ENCODE data around the gene COX7A2L. TPM values are rescaled to one million over a fixed set of nuclear protein-coding genes. Genes with fewer than 3 reads are reported as not detected.
"Not testable (repeated sequence)": the region's sequence is repeated elsewhere in the genome, so short reads cannot be mapped to it uniquely, and the experiment has no call there.

COX7A2L gene
- total RNA-seq, 1 donor from 2014 or later: 86.9 TPM

GRCh38 chr2:42367835-42368234 is 6.8 kb upstream of the COX7A2L start:
- no peak for DNase-seq

GRCh38 chr2:42366411-42366810 is 5.4 kb upstream of the COX7A2L start:
- no peak for DNase-seq

- DNase-seq: no peak
These were observed 3.6 kb upstream of the COX7A2L start for GRCh38 chr2:42364658-42365057.

GRCh38 chr2:42363413-42363812 is 2.4 kb upstream of the COX7A2L start:
- DNase-seq: no peak

- peak; percentile 55 for DNase-seq
These were observed 789 bp upstream of the COX7A2L start for GRCh38 chr2:42361728-42362283.

GRCh38 chr2:42360493-42360889 is 526 bp downstream of the COX7A2L start:
- DNase-seq: peak; percentile 31

- DNase-seq: no peak
These were observed 993 bp downstream of the COX7A2L start for GRCh38 chr2:42359965-42360483.

- DNase-seq: no peak
These were observed 1.6 kb downstream of the COX7A2L start for GRCh38 chr2:42359304-42359964.

GRCh38 chr2:42353792-42354429 is 7.1 kb downstream of the COX7A2L start:
- no peak for DNase-seq

- no peak for DNase-seq
These were observed 9.2 kb downstream of the COX7A2L start for GRCh38 chr2:42351864-42352263.

- no peak for DNase-seq
These were observed 10.5 kb downstream of the COX7A2L start for GRCh38 chr2:42350434-42351063.

GRCh38 chr2:42348113-42348805 is 12.8 kb downstream of the COX7A2L start:
- DNase-seq: no peak

GRCh38 chr2:42347518-42347917 is 13.5 kb downstream of the COX7A2L start:
- DNase-seq: not testable (repeated sequence)

GRCh38 chr2:42346856-42347255 is 14.2 kb downstream of the COX7A2L start:
- DNase-seq: not testable (repeated sequence)

GRCh38 chr2:42345986-42346385 is 15.0 kb downstream of the COX7A2L start:
- DNase-seq: no peak

- no peak for DNase-seq
These were observed 18.2 kb downstream of the COX7A2L start for GRCh38 chr2:42342795-42343241.

GRCh38 chr2:42342061-42342794 is 18.8 kb downstream of the COX7A2L start:
- DNase-seq: no peak

- DNase-seq: no peak
These were observed 19.9 kb downstream of the COX7A2L start for GRCh38 chr2:42340938-42341636.

GRCh38 chr2:42340045-42340937 is 20.7 kb downstream of the COX7A2L start:
- no peak for DNase-seq
